SK-N-SH (cell line): Measurements from ENCODE around the gene HSF4. TPM values are rescaled to one million over a fixed set of nuclear protein-coding genes. Genes with fewer than 3 reads are reported as not detected.

Experiments
- CTCF ChIA-PET: fragments of 300-600, 350-600 bp; formaldehyde crosslinking; extraction: SDS; loops from one replicate; lab custom pipeline; 2021; lab: Yijun Ruan, JAX
- POLR2A ChIA-PET: fragments of 350-600 bp; sonication (Branson Sonifier 250); formaldehyde crosslinking; extraction: SDS; loops from one replicate; lab custom pipeline; 2020; ENCODE audit warnings: antibody characterized with exemption, inconsistent platforms; lab: Yijun Ruan, JAX
- DNase-seq: peaks from one replicate; pipeline ENCODE4 v3.0.0; 2012
- H2AFZ ChIP-seq: fragments of 200-600 bp; sonication (generic); 2 replicates; pipeline ENCODE4 v1.8.1; 2016; ENCODE audit warnings: antibody characterized with exemption, mild to moderate bottlenecking, low read depth
- H3F3A ChIP-seq: fragments of 200-600 bp; sonication (generic); replicated peaks from 2 replicates; pipeline ENCODE3; 2016; ENCODE audit warnings: antibody characterized with exemption, mild to moderate bottlenecking; ENCODE audit not compliant: insufficient read depth
- H3K27ac ChIP-seq, 2 experiments: fragments of 200-500 bp in 1 of 2; fragments of 200-600 bp in 1 of 2; sonication (Bioruptor generic) in 1 of 2; sonication (generic), shearing (Covaris generic) in 1 of 2; 2 replicates each; pipeline versions ENCODE4 v1.5.1 to v1.6.1; 2014 to 2016; ENCODE audit warnings: low read depth in 2 of 2, inconsistent platforms in 1 of 2, low read length in 1 of 2, mild to moderate bottlenecking in 1 of 2, mixed read lengths in 1 of 2
- H3K27me3 ChIP-seq: fragments of 200-600 bp; sonication (generic), shearing (Covaris generic); 2 replicates; pipeline ENCODE4 v1.6.1; 2016; ENCODE audit warnings: mixed run types; ENCODE audit not compliant: insufficient read depth
- H3K36me3 ChIP-seq, 2 experiments: fragments of 200-500 bp in 1 of 2; fragments of 200-600 bp in 1 of 2; sonication (Bioruptor generic) in 1 of 2; sonication (generic) in 1 of 2; replicated peaks in 1 of 2; 2 replicates each; pipeline versions ENCODE3 to v1.5.1; 2014 to 2016; ENCODE audit warnings: low read length in 1 of 2, mild to moderate bottlenecking in 1 of 2; ENCODE audit not compliant: insufficient read depth in 2 of 2, control insufficient read depth in 1 of 2
- H3K4me1 ChIP-seq, 2 experiments: fragments of 200-500 bp in 1 of 2; fragments of 200-600 bp in 1 of 2; sonication (Bioruptor generic) in 1 of 2; sonication (generic), shearing (Covaris generic) in 1 of 2; 2 replicates each; pipeline versions ENCODE4 v1.5.1 to v1.6.1; 2014 to 2016; ENCODE audit warnings: low read depth in 1 of 2, low read length in 1 of 2, mixed run types in 1 of 2; ENCODE audit not compliant: insufficient read depth in 2 of 2, control insufficient read depth in 1 of 2
- H3K4me2 ChIP-seq: fragments of 200-600 bp; sonication (generic), shearing (Covaris generic); 2 replicates; pipeline ENCODE4 v1.6.1; 2017; ENCODE audit warnings: mixed run types
- H3K4me3 ChIP-seq, 2 experiments: fragments of 200-500 bp in 1 of 2; fragments of 200-600 bp in 1 of 2; sonication (Bioruptor generic) in 1 of 2; sonication (generic), shearing (Covaris generic) in 1 of 2; 2 replicates each; pipeline versions ENCODE4 v1.5.1 to v1.8.1; 2014 to 2016; ENCODE audit warnings: low read depth in 2 of 2, inconsistent platforms in 1 of 2, low read length in 1 of 2, mild to moderate bottlenecking in 1 of 2, mixed read lengths in 1 of 2, moderate library complexity in 1 of 2
- H3K79me2 ChIP-seq: fragments of 200-600 bp; sonication (generic); 2 replicates; pipeline ENCODE4 v1.8.1; 2017; ENCODE audit warnings: mild to moderate bottlenecking; ENCODE audit not compliant: insufficient read depth
- H3K9ac ChIP-seq: fragments of 200-600 bp; sonication (generic); 2 replicates; pipeline ENCODE4 v1.6.1; 2017; ENCODE audit warnings: mixed run types
- H3K9me2 ChIP-seq: fragments of 200-600 bp; sonication (generic); 2 replicates; pipeline ENCODE4 v1.6.1; 2017; ENCODE audit warnings: mixed run types
- H3K9me3 ChIP-seq: fragments of 200-600 bp; sonication (generic); 2 replicates; pipeline ENCODE4 v1.6.1; 2017; ENCODE audit warnings: mixed run types, mild to moderate bottlenecking, moderate library complexity
- H4K20me1 ChIP-seq: fragments of 200-600 bp; sonication (generic); 2 replicates; pipeline ENCODE4 v1.6.1; 2017; ENCODE audit warnings: mild to moderate bottlenecking, mixed run types; ENCODE audit not compliant: insufficient read depth
- CHD2 ChIP-seq: fragments of 150-350 bp; IDR thresholded peaks from 2 replicates; pipeline ENCODE4 v1.6.1; 2018; ENCODE audit warnings: low read length; ENCODE audit not compliant: partially characterized antibody
- EP300 ChIP-seq, 2 experiments: IDR thresholded peaks; 2 replicates each; pipeline versions ENCODE4 v1.4.0 to v1.6.1; 2012; ENCODE audit warnings: borderline replicate concordance in 1 of 2, low read depth in 1 of 2, low read length in 1 of 2
- FOSL2 ChIP-seq: IDR thresholded peaks from 2 replicates; pipeline ENCODE4 v1.4.0; 2012; ENCODE audit warnings: low read depth, mild to moderate bottlenecking, moderate library complexity, borderline replicate concordance
- FOXJ3 ChIP-seq: sonication (generic); formaldehyde crosslinking; IDR thresholded peaks from 2 replicates; pipeline ENCODE4 v1.5.1; 2020; ENCODE audit warnings: mild to moderate bottlenecking, missing genetic modification reagents
- FOXM1 ChIP-seq: IDR thresholded peaks from 2 replicates; pipeline ENCODE4 v1.4.0; 2012; ENCODE audit warnings: low read depth, mild to moderate bottlenecking
- IRF3 ChIP-seq: fragments of 150-350 bp; IDR thresholded peaks from 2 replicates; pipeline ENCODE4 v1.6.1; 2016; ENCODE audit warnings: mild to moderate bottlenecking, low read depth, low read length
- JUND ChIP-seq: IDR thresholded peaks from 2 replicates; pipeline ENCODE4 v1.4.0; 2012
- MEF2A ChIP-seq: IDR thresholded peaks from 2 replicates; pipeline ENCODE4 v1.4.0; 2012; ENCODE audit warnings: low read depth, borderline replicate concordance
- MXI1 ChIP-seq: IDR thresholded peaks from 2 replicates; pipeline ENCODE4 v1.6.1; 2012; ENCODE audit warnings: mild to moderate bottlenecking, low read depth, low read length, improper control_type of control experiment
- NFIC ChIP-seq: IDR thresholded peaks from 2 replicates; pipeline ENCODE4 v1.4.0; 2012; ENCODE audit warnings: borderline replicate concordance
- RCOR1 ChIP-seq: fragments of 150-350 bp; IDR thresholded peaks from 2 replicates; pipeline ENCODE4 v1.6.1; 2017; ENCODE audit warnings: antibody characterized with exemption, low read length
- RFX5 ChIP-seq: IDR thresholded peaks from 2 replicates; pipeline ENCODE4 v1.6.1; 2012; ENCODE audit warnings: mild to moderate bottlenecking, improper control_type of control experiment, low read length
- RXRA ChIP-seq: IDR thresholded peaks from 2 replicates; pipeline ENCODE4 v1.4.0; 2012; ENCODE audit warnings: low read depth, mild to moderate bottlenecking, borderline replicate concordance
- SIN3A ChIP-seq: IDR thresholded peaks from 2 replicates; pipeline ENCODE4 v1.6.1; 2012; ENCODE audit warnings: low read depth, mild to moderate bottlenecking, low read length, moderate library complexity, borderline replicate concordance
- SMC3 ChIP-seq: IDR thresholded peaks from 2 replicates; pipeline ENCODE4 v1.6.1; 2012; ENCODE audit warnings: low read depth, low read length, improper control_type of control experiment
- ZBTB33 ChIP-seq: IDR thresholded peaks from 2 replicates; pipeline ENCODE4 v1.4.0; 2012; ENCODE audit warnings: low read depth, borderline replicate concordance
- polyA plus RNA-seq, 3 experiments: library from polyadenylated mRNA; depleted of rRNA; stranded (reverse); fragments of >200 nt; gene quantifications; 2 replicates each; pipeline ENCODE4 v1.2.3, GENCODE V29; 2012
- TF ChIP-seq, protein P1 (sequence below): IDR thresholded peaks from 2 replicates; pipeline ENCODE4 v1.6.1; 2012; ENCODE audit warnings: mild to moderate bottlenecking, low read depth, low read length, moderate library complexity

Gene HSF4
- polyA plus RNA-seq, 1 of the 3 experiments (the other 2 are of a cell fraction): 33.4 TPM

- no peaks in the 10 kb centered on the region for H3K9me3 ChIP-seq
- H2AFZ ChIP-seq: no peak overlapping the region
- CTCF ChIA-PET: interaction anchor here (0.9 to 1.8 kb wide), 7 partner anchors 8 to 235 kb away, joined by 3 to 8 read pairs (median 3); partner anchors contain the start of gene TMEM208
- peak overlapping the region; percentile 96 to 99 for H3K4me3 ChIP-seq
- TF ChIP-seq RXRA (no peak), SMC3 (no peak), IRF3 (no peak), SIN3A (no peak), ZBTB33 (no peak), RFX5 (no peak), RCOR1 (no peak), JUND (no peak), MEF2A (no peak), NFIC (no peak), CHD2 (no peak), FOSL2 (no peak), FOXM1 (no peak), EP300 (IDR thresholded peaks at IDR 0.05; ENCODE audit: borderline replicate concordance in 1 of 2, low read depth in 1 of 2, low read length in 1 of 2) (no peak), FOXJ3 (CRISPR knock-in tag) (no peak), MXI1 (no peak)
- TF ChIP-seq, protein P1, sequence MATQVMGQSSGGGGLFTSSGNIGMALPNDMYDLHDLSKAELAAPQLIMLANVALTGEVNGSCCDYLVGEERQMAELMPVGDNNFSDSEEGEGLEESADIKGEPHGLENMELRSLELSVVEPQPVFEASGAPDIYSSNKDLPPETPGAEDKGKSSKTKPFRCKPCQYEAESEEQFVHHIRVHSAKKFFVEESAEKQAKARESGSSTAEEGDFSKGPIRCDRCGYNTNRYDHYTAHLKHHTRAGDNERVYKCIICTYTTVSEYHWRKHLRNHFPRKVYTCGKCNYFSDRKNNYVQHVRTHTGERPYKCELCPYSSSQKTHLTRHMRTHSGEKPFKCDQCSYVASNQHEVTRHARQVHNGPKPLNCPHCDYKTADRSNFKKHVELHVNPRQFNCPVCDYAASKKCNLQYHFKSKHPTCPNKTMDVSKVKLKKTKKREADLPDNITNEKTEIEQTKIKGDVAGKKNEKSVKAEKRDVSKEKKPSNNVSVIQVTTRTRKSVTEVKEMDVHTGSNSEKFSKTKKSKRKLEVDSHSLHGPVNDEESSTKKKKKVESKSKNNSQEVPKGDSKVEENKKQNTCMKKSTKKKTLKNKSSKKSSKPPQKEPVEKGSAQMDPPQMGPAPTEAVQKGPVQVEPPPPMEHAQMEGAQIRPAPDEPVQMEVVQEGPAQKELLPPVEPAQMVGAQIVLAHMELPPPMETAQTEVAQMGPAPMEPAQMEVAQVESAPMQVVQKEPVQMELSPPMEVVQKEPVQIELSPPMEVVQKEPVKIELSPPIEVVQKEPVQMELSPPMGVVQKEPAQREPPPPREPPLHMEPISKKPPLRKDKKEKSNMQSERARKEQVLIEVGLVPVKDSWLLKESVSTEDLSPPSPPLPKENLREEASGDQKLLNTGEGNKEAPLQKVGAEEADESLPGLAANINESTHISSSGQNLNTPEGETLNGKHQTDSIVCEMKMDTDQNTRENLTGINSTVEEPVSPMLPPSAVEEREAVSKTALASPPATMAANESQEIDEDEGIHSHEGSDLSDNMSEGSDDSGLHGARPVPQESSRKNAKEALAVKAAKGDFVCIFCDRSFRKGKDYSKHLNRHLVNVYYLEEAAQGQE: no peak
- TF ChIP-seq, all 33 proteins: peak for 0
- Histone ChIP-seq H3K9me2 (no peaks in the 10 kb centered on the region), H3K9ac (peak overlapping the region; percentile 98), H3K27me3 (no peaks in the 10 kb centered on the region), H3K4me1 (peaks cover 8 to 25% of the 10 kb centered on the region in 2 experiments; a peak in 3 of 4 replicates), H3K27ac (peak overlapping the region; percentile 29 to 76; a peak in 2 of 4 replicates), H3K36me3 (peaks cover 30 to 54% of the 10 kb centered on the region in 2 experiments), H4K20me1 (peaks cover 21% of the 10 kb centered on the region), H3F3A (peaks cover 31% of the 10 kb centered on the region), H3K79me2 (peaks cover 50% of the 10 kb centered on the region), H3K4me2 (peak overlapping the region; percentile 100)
- DNase-seq: no peak
- POLR2A ChIA-PET: interaction anchor here (0.6 to 2.9 kb wide), 6 partner anchors 8 to 219 kb away, joined by 3 to 8 read pairs (median 4); partner anchors contain the start of gene TMEM208
Measured at GRCh38 chr16:67193536-67193935, 29.0 kb downstream of the HSF4 start.
